Chondrocyte (in vitro differentiated cells): ENCODE measurements around the gene NEDD4L. TPM values are rescaled to one million over a fixed set of nuclear protein-coding genes. Genes with fewer than 3 reads are reported as not detected.

Source experiments
- DNase-seq: peaks from one replicate; pipeline ENCODE4 v3.0.0; 2021; ENCODE audit warnings: mixed read lengths, low spot score
- H3K27ac Mint-ChIP-seq: one replicate; pipeline ENCODE4 v1.8.0; 2021; ENCODE audit warnings: mild to moderate bottlenecking, moderate library complexity, mixed read lengths; ENCODE audit not compliant: unreplicated experiment
- H3K27me3 Mint-ChIP-seq: 2 replicates; pipeline ENCODE4 v1.8.0; 2021; ENCODE audit warnings: low read depth, mixed read lengths
- H3K36me3 Mint-ChIP-seq: 2 replicates; pipeline ENCODE4 v1.8.0; 2021; ENCODE audit warnings: low read depth, mixed read lengths
- H3K4me1 Mint-ChIP-seq: 2 replicates; pipeline ENCODE4 v1.8.0; 2021; ENCODE audit warnings: low read depth, mild to moderate bottlenecking, mixed read lengths
- H3K4me3 Mint-ChIP-seq: one replicate; pipeline ENCODE4 v1.8.0; 2021; ENCODE audit warnings: mild to moderate bottlenecking, moderate library complexity, mixed read lengths; ENCODE audit not compliant: unreplicated experiment
- H3K9me3 Mint-ChIP-seq: 2 replicates; pipeline ENCODE4 v1.8.0; 2021; ENCODE audit warnings: low read depth, mixed read lengths
- CTCF ChIP-seq: fragments of 200-600 bp; sonication (generic); IDR thresholded peaks from 2 replicates; pipeline ENCODE4 v1.5.0; 2021; ENCODE audit warnings: antibody characterized with exemption, mild to moderate bottlenecking, moderate library complexity
- total RNA-seq: library from RNA; stranded (reverse); gene quantifications from 3 replicates; pipeline ENCODE4 v1.2.1, GENCODE V29; 2021

Gene NEDD4L
- total RNA-seq, 1 donor from 2014 or later = 25.8 TPM

DNA sequence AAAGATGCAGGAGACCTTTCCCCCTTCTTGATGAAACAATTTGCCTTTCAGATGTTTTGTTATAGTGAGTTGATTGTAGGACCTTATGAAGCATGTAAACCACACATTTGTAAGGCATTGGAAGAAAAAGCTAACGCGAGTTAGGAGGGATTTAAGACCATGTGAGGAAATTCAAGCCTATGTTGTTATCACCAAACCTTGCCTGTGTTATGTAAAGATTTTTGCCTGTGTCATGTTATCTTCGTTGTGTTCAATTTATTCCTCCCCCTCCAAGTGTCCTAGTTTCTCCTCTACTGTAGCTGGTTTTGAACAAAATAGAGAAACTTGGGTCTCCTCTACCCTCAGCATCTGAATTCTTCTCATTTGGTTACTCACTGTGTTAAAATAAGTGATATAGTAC is 173.0 kb downstream of the NEDD4L start:
- no peaks in the 10 kb centered on the region for H3K36me3 Mint-ChIP-seq
- DNase-seq = no peak
- H3K4me3 Mint-ChIP-seq = no peak overlapping the region
- H3K4me1 Mint-ChIP-seq = peaks cover 45% of the 10 kb centered on the region
- no peak for TF ChIP-seq CTCF
- no peaks in the 10 kb centered on the region for H3K27me3 Mint-ChIP-seq
- H3K9me3 Mint-ChIP-seq = no peaks in the 10 kb centered on the region
- no peak overlapping the region for H3K27ac Mint-ChIP-seq

DNA sequence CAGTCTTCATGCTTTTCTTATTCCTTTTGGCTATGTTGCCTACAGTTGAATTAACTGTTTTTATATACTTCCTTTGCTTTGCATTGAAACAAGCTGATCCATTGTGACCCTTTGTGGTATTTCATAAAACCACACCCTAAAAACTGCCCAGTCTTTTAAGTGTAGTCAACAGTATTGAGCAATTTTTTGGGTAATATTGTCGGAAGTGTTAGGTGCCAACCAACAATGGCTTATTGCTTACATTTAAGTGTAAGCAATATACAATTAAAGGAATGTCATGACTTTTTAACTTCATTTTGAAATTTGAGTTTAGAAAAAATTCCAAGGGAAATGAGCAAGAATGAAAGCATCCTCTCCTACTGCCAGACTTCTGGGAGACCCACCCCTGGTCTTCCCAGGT is 174.1 kb downstream of the NEDD4L start:
- Mint-ChIP-seq H3K27me3 (no peaks in the 10 kb centered on the region), H3K9me3 (no peaks in the 10 kb centered on the region), H3K4me1 (peaks cover 54% of the 10 kb centered on the region), H3K27ac (no peak overlapping the region), H3K4me3 (no peak overlapping the region), H3K36me3 (no peaks in the 10 kb centered on the region)
- no peak for DNase-seq
- TF ChIP-seq CTCF = no peak

DNA sequence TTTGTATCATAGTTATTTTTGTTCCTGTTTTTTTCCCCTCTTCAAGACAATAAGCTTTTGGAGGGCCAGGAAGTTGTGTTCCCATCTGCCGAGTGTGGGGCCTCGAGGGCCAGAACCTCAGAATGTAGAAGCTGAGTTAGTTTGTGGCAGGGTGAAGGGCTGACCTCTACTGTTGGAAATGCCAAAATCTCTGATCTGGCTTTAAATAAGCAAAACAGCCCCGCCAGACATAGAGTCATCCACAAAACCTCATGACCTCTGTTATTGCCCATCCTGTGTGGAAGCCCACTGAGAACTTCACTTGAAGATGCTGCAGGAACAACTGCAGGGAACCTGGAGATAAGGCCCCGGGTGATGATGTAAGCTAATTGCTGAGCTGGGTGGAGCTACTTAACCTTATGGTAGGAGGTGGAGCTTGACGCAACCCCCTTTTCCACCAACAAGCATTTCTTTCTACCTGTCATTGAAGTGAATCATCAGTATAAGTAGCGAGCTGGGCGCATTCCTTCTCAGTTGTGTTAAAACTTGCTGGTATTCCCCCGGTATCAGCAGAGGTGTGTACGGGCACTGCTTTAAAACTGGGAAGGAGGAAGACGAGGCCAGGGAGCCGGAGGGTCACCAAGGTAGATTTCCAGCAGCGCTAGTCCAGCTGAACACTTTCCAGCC is 177.2 kb downstream of the NEDD4L start:
- no peak for DNase-seq
- TF ChIP-seq CTCF = peak; percentile 16
- Mint-ChIP-seq H3K9me3 (no peaks in the 10 kb centered on the region), H3K27me3 (no peaks in the 10 kb centered on the region), H3K4me1 (peaks cover 61% of the 10 kb centered on the region), H3K36me3 (no peaks in the 10 kb centered on the region), H3K4me3 (peak overlapping the region; percentile 65), H3K27ac (peak overlapping the region; percentile 94)

GRCh38 chr18:58222432-58223125 is 178.6 kb downstream of the NEDD4L start:
- Mint-ChIP-seq H3K27ac (peak overlapping the region; percentile 94), H3K9me3 (no peaks in the 10 kb centered on the region), H3K4me1 (peaks cover 61% of the 10 kb centered on the region), H3K4me3 (peak overlapping the region; percentile 65), H3K36me3 (no peaks in the 10 kb centered on the region), H3K27me3 (no peaks in the 10 kb centered on the region)
- no peak for TF ChIP-seq CTCF
- no peak for DNase-seq

GRCh38 chr18:58223717-58224424 is 179.8 kb downstream of the NEDD4L start:
- Mint-ChIP-seq H3K27me3 (no peaks in the 10 kb centered on the region), H3K36me3 (no peaks in the 10 kb centered on the region), H3K27ac (peak overlapping the region; percentile 94), H3K4me3 (peak overlapping the region; percentile 65), H3K9me3 (no peaks in the 10 kb centered on the region), H3K4me1 (peaks cover 52% of the 10 kb centered on the region)
- TF ChIP-seq CTCF = no peak
- DNase-seq = no peak
